Ishikawa (cell line): ENCODE measurements around the gene PLSCR1.

Experiments used
- CEBPB ChIP-seq: IDR thresholded peaks from 2 replicates; pipeline ENCODE4 v1.6.1; 2012
- CREB1 ChIP-seq: IDR thresholded peaks from 2 replicates; pipeline ENCODE4 v1.6.1; 2012; ENCODE audit warnings: low read depth
- EGR1 ChIP-seq: IDR thresholded peaks from 2 replicates; pipeline ENCODE4 v1.6.1; 2012
- EP300 ChIP-seq: IDR thresholded peaks from 2 replicates; pipeline ENCODE4 v1.6.1; 2012; ENCODE audit warnings: borderline replicate concordance
- FOXM1 ChIP-seq: IDR thresholded peaks from 2 replicates; pipeline ENCODE4 v1.6.1; 2012; ENCODE audit warnings: low read depth, borderline replicate concordance
- NFIC ChIP-seq: IDR thresholded peaks from 2 replicates; pipeline ENCODE4 v1.6.1; 2012
- RAD21 ChIP-seq: IDR thresholded peaks from 2 replicates; pipeline ENCODE4 v1.6.1; 2012; ENCODE audit warnings: low read depth
- TAF1 ChIP-seq: IDR thresholded peaks from 2 replicates; pipeline ENCODE4 v1.6.1; 2012; ENCODE audit warnings: low read depth, mild to moderate bottlenecking
- TCF12 ChIP-seq: IDR thresholded peaks from 2 replicates; pipeline ENCODE4 v1.6.1; 2012; ENCODE audit warnings: low read depth
- TEAD4 ChIP-seq: IDR thresholded peaks from 2 replicates; pipeline ENCODE4 v1.6.1; 2012
- YY1 ChIP-seq: IDR thresholded peaks from 2 replicates; pipeline ENCODE4 v1.6.1; 2012; ENCODE audit warnings: low read depth
- ZBTB7A ChIP-seq: IDR thresholded peaks from 2 replicates; pipeline ENCODE4 v1.6.1; 2012; ENCODE audit warnings: low read depth
- TF ChIP-seq, protein P1 (sequence below): IDR thresholded peaks from 2 replicates; pipeline ENCODE4 v1.6.1; 2012
- TF ChIP-seq, protein P2 (sequence below): IDR thresholded peaks from 2 replicates; pipeline ENCODE4 v1.6.1; 2012
- TF ChIP-seq, protein P3 (sequence below): IDR thresholded peaks from 2 replicates; pipeline ENCODE4 v1.6.1; 2012; ENCODE audit warnings: low read depth, mild to moderate bottlenecking

PLSCR1 gene

DNA sequence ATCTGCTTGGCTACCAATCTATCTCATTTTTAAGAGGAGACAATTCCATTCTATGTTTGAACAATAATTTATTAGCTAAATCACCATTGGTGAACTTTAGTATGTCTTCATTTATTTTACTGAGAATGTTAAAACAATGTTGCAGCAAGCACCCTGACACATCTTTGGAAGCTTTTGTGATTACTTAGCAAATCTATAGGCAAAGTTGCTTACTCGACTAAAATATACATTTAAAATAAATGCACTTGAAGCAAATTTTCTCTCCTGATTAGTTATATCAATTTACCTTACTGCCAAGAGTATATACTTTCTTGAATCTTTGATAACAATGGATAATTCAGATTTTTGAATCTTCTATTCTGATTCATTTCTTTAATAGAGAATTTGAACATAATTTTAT lies 29.8 kb upstream of the PLSCR1 start:
- TF ChIP-seq FOXM1 (no peak), TEAD4 (no peak), CEBPB (no peak), RAD21 (no peak), EP300 (no peak), TCF12 (no peak), TAF1 (no peak), CREB1 (no peak), ZBTB7A (no peak), EGR1 (no peak), YY1 (no peak), NFIC (no peak)
- TF ChIP-seq, protein P1, sequence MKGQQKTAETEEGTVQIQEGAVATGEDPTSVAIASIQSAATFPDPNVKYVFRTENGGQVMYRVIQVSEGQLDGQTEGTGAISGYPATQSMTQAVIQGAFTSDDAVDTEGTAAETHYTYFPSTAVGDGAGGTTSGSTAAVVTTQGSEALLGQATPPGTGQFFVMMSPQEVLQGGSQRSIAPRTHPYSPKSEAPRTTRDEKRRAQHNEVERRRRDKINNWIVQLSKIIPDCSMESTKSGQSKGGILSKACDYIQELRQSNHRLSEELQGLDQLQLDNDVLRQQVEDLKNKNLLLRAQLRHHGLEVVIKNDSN = no peak
- TF ChIP-seq, protein P2, sequence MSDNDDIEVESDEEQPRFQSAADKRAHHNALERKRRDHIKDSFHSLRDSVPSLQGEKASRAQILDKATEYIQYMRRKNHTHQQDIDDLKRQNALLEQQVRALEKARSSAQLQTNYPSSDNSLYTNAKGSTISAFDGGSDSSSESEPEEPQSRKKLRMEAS = no peak
- TF ChIP-seq, protein P3, sequence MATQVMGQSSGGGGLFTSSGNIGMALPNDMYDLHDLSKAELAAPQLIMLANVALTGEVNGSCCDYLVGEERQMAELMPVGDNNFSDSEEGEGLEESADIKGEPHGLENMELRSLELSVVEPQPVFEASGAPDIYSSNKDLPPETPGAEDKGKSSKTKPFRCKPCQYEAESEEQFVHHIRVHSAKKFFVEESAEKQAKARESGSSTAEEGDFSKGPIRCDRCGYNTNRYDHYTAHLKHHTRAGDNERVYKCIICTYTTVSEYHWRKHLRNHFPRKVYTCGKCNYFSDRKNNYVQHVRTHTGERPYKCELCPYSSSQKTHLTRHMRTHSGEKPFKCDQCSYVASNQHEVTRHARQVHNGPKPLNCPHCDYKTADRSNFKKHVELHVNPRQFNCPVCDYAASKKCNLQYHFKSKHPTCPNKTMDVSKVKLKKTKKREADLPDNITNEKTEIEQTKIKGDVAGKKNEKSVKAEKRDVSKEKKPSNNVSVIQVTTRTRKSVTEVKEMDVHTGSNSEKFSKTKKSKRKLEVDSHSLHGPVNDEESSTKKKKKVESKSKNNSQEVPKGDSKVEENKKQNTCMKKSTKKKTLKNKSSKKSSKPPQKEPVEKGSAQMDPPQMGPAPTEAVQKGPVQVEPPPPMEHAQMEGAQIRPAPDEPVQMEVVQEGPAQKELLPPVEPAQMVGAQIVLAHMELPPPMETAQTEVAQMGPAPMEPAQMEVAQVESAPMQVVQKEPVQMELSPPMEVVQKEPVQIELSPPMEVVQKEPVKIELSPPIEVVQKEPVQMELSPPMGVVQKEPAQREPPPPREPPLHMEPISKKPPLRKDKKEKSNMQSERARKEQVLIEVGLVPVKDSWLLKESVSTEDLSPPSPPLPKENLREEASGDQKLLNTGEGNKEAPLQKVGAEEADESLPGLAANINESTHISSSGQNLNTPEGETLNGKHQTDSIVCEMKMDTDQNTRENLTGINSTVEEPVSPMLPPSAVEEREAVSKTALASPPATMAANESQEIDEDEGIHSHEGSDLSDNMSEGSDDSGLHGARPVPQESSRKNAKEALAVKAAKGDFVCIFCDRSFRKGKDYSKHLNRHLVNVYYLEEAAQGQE = no peak

DNA sequence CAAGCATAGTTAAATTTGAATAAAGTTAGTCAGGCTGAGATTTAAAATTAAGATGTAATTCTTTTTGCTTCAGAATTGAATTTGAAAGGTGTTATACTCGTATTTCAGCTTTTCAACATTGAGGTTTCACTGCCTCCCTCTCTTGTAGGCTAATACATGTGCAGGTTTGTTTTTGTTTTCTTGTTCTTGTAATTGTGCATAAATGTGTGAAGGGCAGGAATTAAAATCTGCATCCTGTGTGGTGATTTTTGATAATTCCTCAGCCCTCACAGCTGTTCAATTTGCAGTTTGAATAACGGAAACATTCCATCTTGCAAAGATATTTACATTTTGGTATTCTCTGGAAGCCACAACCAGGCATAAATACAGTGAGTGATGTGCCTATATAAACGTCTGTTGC lies 24.9 kb upstream of the PLSCR1 start:
- TF ChIP-seq TEAD4 = no peak
- TF ChIP-seq, protein P2 = no peak
- no peak for TF ChIP-seq EGR1
- TF ChIP-seq CREB1 = no peak
- no peak for TF ChIP-seq YY1
- TF ChIP-seq EP300 = no peak
- TF ChIP-seq, protein P1 = no peak
- no peak for TF ChIP-seq ZBTB7A
- no peak for TF ChIP-seq TAF1
- no peak for TF ChIP-seq CEBPB
- no peak for TF ChIP-seq TCF12
- TF ChIP-seq RAD21 = no peak
- TF ChIP-seq NFIC = no peak
- TF ChIP-seq, protein P3 = no peak

DNA sequence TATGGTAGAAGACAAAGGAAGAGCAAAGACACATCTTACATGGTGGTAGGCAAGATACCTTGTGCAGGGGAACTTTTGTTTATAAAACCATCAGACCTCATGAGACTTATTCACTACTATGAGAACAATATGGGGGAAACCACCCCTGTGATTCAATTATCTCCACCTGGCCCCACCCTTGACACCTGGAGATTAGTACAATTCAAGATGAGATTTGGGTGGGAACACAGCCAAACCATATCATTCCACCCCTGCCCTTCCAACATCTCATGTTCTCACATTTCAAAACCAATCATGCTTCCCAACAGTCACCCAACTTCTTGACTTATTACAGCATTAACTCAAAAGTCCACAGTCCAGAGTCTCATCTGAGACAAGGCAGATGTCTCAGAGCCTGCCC lies 21.7 kb upstream of the PLSCR1 start:
- no peak for TF ChIP-seq EGR1
- no peak for TF ChIP-seq ZBTB7A
- TF ChIP-seq TCF12 = no peak
- no peak for TF ChIP-seq TEAD4
- no peak for TF ChIP-seq CEBPB
- no peak for TF ChIP-seq RAD21
- TF ChIP-seq, protein P3 = no peak

DNA sequence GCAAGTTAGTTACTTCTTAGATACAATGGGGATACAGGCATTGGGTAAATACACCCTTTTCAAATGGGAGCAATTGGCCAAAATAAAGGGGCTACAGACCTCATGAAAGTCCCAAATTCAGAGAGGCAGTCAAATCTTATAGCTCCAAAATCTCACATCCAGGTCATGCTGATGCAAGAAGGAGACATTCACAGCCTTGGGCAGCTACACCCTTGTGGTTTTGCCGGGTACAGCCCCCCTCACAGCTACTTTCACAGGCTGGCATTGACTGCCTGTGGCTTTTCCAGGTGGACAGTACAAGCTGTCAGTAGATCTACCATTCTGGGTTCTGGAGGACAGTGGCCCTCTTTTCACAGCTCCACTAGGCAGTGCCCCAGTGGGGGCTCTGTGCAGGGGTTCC lies 17.5 kb upstream of the PLSCR1 start:
- TF ChIP-seq, protein P2 = no peak
- TF ChIP-seq, protein P3 = no peak
- no peak for TF ChIP-seq CEBPB
- no peak for TF ChIP-seq TCF12
- no peak for TF ChIP-seq NFIC
- no peak for TF ChIP-seq ZBTB7A
